Endodermal cell (in vitro differentiated cells): Measurements from ENCODE around the gene MFSD12. TPM values are rescaled to one million over a fixed set of nuclear protein-coding genes. Genes with fewer than 3 reads are reported as not detected.
A peak's percentile ranks its signal among the peaks of the same experiment; 100 is the strongest.

Source experiments
- DNase-seq: peaks from one replicate; pipeline ENCODE4 v3.0.0-alpha.2; 2017
- H3K27ac ChIP-seq: 2 replicates; pipeline ENCODE4 v1.5.1; 2013; ENCODE audit warnings: mild to moderate bottlenecking, low read depth, low read length, moderate library complexity
- H3K27me3 ChIP-seq: 2 replicates; pipeline ENCODE4 v1.6.1; 2013; ENCODE audit warnings: mild to moderate bottlenecking, low read length, moderate library complexity; ENCODE audit not compliant: insufficient read depth, control insufficient read depth, poor library complexity, severe bottlenecking
- H3K36me3 ChIP-seq: 2 replicates; pipeline ENCODE4 v1.7.0; 2013; ENCODE audit warnings: mild to moderate bottlenecking, low read length, moderate library complexity; ENCODE audit not compliant: control insufficient read depth, insufficient read depth
- H3K4me1 ChIP-seq: one replicate; pipeline ENCODE4 v1.7.0; 2013; ENCODE audit warnings: low read length; ENCODE audit not compliant: control insufficient read depth, insufficient read depth
- H3K4me3 ChIP-seq: 2 replicates; pipeline ENCODE4 v1.5.1; 2013; ENCODE audit warnings: mild to moderate bottlenecking, low read length, moderate library complexity
- H3K9ac ChIP-seq: 2 replicates; pipeline ENCODE4 v1.6.1; 2013; ENCODE audit warnings: mild to moderate bottlenecking, low read length, moderate library complexity; ENCODE audit not compliant: poor library complexity, severe bottlenecking; ENCODE audit errors: extremely low read depth
- H3K9me3 ChIP-seq: 2 replicates; pipeline ENCODE4 v1.6.1; 2013; ENCODE audit warnings: mild to moderate bottlenecking, low read length, moderate library complexity; ENCODE audit not compliant: control insufficient read depth
- H3K27ac Mint-ChIP-seq: 2 replicates; pipeline ENCODE4 v1.8.0; 2020; ENCODE audit warnings: mixed read lengths
- H3K27me3 Mint-ChIP-seq: 2 replicates; pipeline ENCODE4 v1.8.0; 2021; ENCODE audit warnings: mild to moderate bottlenecking, mixed read lengths; ENCODE audit not compliant: insufficient read depth
- H3K36me3 Mint-ChIP-seq: 2 replicates; pipeline ENCODE4 v1.8.0; 2020; ENCODE audit warnings: low read depth, mixed read lengths
- H3K4me1 Mint-ChIP-seq: 2 replicates; pipeline ENCODE4 v1.8.0; 2020; ENCODE audit warnings: mixed read lengths
- H3K4me3 Mint-ChIP-seq: 2 replicates; pipeline ENCODE4 v1.8.0; 2020; ENCODE audit warnings: mild to moderate bottlenecking, moderate library complexity, mixed read lengths
- H3K9me3 Mint-ChIP-seq: 2 replicates; pipeline ENCODE4 v1.8.0; 2020; ENCODE audit warnings: mild to moderate bottlenecking, mixed read lengths
- WGBS, 2 experiments: methylation state at CpG; one replicate each; pipeline versions ENCODE4 v1.1.5 to v1.1.7; 2013; ENCODE audit warnings: missing lambda C conversion rate in 2 of 2, mixed read lengths in 1 of 2; ENCODE audit not compliant: insufficient coverage in 1 of 2, insufficient read length in 1 of 2; 5-methylcytosine and 5-hydroxymethylcytosine counted together
- total RNA-seq, 2 donors: library from RNA; stranded (reverse); fragmentation: NEBNext Ultra II Directional in 1 of 2; extraction: Animal tissue kit (Norgen Biotek cat#: 25700) in 1 of 2; gene quantifications; 2 replicates in 1 of 2; 3 replicates in 1 of 2; pipeline ENCODE4 v1.2.1, GENCODE V29; 2021
- TF ChIP-seq, protein P1 (sequence below): fragments of 200-600 bp; sonication (generic); conservative IDR thresholded peaks from 2 replicates; pipeline ENCODE4 v1.5.0; 2021; ENCODE audit warnings: antibody characterized with exemption, mild to moderate bottlenecking

The MFSD12 gene
- total RNA-seq, 2 donors from 2014 or later, result 48.2 to 62.4 TPM

DNA sequence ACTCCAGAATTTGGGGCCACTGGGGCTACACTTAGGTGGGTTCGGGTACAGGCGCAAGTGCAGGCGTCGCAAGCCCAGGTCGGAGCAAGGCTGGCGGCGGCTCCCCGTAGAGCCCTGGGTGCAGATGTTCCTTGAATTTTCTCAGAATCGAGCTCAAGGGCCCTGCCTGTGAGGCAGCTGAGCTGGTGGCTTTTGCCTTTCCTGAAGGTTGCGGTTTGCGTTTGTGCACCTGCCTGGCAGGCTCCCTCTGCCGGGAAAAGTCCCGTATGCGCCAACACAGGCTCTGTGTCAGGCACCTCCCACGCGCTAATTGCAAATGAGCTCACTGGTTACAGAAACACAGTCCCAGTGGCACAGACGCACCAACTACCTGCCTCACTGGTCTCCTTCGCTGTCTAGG is 62.8 kb downstream of the MFSD12 start:
- no peaks in the 10 kb centered on the region for H3K27me3 Mint-ChIP-seq
- Histone ChIP-seq H3K4me1 (no peaks in the 10 kb centered on the region), H3K27ac (no peak overlapping the region), H3K27me3 (no peaks in the 10 kb centered on the region), H3K9ac (no peak overlapping the region), H3K9me3 (no peaks in the 10 kb centered on the region), H3K36me3 (peaks cover 23% of the 10 kb centered on the region), H3K4me3 (no peak overlapping the region)
- TF ChIP-seq, protein P1, sequence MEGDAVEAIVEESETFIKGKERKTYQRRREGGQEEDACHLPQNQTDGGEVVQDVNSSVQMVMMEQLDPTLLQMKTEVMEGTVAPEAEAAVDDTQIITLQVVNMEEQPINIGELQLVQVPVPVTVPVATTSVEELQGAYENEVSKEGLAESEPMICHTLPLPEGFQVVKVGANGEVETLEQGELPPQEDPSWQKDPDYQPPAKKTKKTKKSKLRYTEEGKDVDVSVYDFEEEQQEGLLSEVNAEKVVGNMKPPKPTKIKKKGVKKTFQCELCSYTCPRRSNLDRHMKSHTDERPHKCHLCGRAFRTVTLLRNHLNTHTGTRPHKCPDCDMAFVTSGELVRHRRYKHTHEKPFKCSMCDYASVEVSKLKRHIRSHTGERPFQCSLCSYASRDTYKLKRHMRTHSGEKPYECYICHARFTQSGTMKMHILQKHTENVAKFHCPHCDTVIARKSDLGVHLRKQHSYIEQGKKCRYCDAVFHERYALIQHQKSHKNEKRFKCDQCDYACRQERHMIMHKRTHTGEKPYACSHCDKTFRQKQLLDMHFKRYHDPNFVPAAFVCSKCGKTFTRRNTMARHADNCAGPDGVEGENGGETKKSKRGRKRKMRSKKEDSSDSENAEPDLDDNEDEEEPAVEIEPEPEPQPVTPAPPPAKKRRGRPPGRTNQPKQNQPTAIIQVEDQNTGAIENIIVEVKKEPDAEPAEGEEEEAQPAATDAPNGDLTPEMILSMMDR, result no peak
- peaks cover 48% of the 10 kb centered on the region for H3K36me3 Mint-ChIP-seq
- 94 to 96% methylated on average over 17 to 18 of the region's 18 CpGs for WGBS, 2 experiments
- no peaks in the 10 kb centered on the region for H3K4me1 Mint-ChIP-seq
- no peaks in the 10 kb centered on the region for H3K9me3 Mint-ChIP-seq
- no peak overlapping the region for H3K4me3 Mint-ChIP-seq
- no peak for DNase-seq
- H3K27ac Mint-ChIP-seq, result peak overlapping the region; percentile 58

Other genes starting within 250 kb of the MFSD12 start
- gene NFIC, start 191.0 kb downstream of the MFSD12 start, total RNA-seq, result 1 to 10 TPM; 5.2 to 6.6 TPM
- not detected for gene SMIM24, start 77.1 kb downstream of the MFSD12 start, total RNA-seq
- gene SMIM44, start 74.1 kb downstream of the MFSD12 start, total RNA-seq, result not detected
- 10 to 100 TPM; 13.4 to 14.3 TPM for gene DOHH, start 56.9 kb downstream of the MFSD12 start, total RNA-seq
- gene FZR1, start 51.3 kb downstream of the MFSD12 start, total RNA-seq, result 10 to 100 TPM; 56.7 to 65.1 TPM
- gene TEKTIP1, start 18.4 kb downstream of the MFSD12 start, total RNA-seq, result 1 to 10 TPM; 4.6 to 5.7 TPM
- gene HMG20B, start 15.4 kb upstream of the MFSD12 start, total RNA-seq, result 100 to 1,000 TPM in 1 of 2 donors, 10 to 100 TPM in 1; 80.7 to 102 TPM
- 1 to 10 TPM in 1 of 2 donors, under 1 TPM in 1; 0.93 to 1.5 TPM for gene GIPC3, start 27.9 kb upstream of the MFSD12 start, total RNA-seq
- gene TBXA2R, start 49.3 kb upstream of the MFSD12 start, total RNA-seq, result under 1 TPM; 0.29 to 0.42 TPM
- 10 to 100 TPM; 31.5 to 33.5 TPM for gene CACTIN, start 69.2 kb upstream of the MFSD12 start, total RNA-seq
- 10 to 100 TPM; 43.5 to 51.5 TPM for gene PIP5K1C, start 142.9 kb upstream of the MFSD12 start, total RNA-seq
- 10 to 100 TPM; 15.7 to 25.9 TPM for gene TJP3, start 150.8 kb upstream of the MFSD12 start, total RNA-seq
- gene APBA3, start 204.1 kb upstream of the MFSD12 start, total RNA-seq, result 10 to 100 TPM; 27.5 to 42.2 TPM
- gene MRPL54, start 205.1 kb upstream of the MFSD12 start, total RNA-seq, result 10 to 100 TPM; 38.1 to 38.9 TPM
- not detected for gene RAX2, start 214.6 kb upstream of the MFSD12 start, total RNA-seq
- 1 to 10 TPM; 5.7 to 5.8 TPM for gene MATK, start 228.8 kb upstream of the MFSD12 start, total RNA-seq